GM06990 (cell line): ENCODE data around the gene KIF18B.

Experiments used
- DNase-seq: peaks from one replicate; pipeline ENCODE4 v3.0.0-alpha.2; 2011; ENCODE audit not compliant: insufficient read length; ENCODE audit errors: extremely low read depth
- H3K27me3 ChIP-seq: replicated peaks from 2 replicates; pipeline ENCODE4 v1.6.0; 2011; ENCODE audit warnings: low read length; ENCODE audit not compliant: control insufficient read depth, insufficient read depth
- H3K36me3 ChIP-seq: 2 replicates; pipeline ENCODE4 v1.5.1; 2011; ENCODE audit warnings: low read length; ENCODE audit not compliant: control insufficient read depth, insufficient read depth
- H3K4me3 ChIP-seq: replicated peaks from 2 replicates; pipeline ENCODE4 v1.5.1; 2011; ENCODE audit warnings: low read depth, mild to moderate bottlenecking, control low read depth, low read length
- CTCF ChIP-seq: IDR thresholded peaks from 2 replicates; pipeline ENCODE4 v1.5.1; 2011; ENCODE audit warnings: low read length, control low read depth, mild to moderate bottlenecking, inconsistent platforms; ENCODE audit not compliant: insufficient read depth, poor library complexity, severe bottlenecking

The KIF18B gene

GRCh38 chr17:44947461-44948314 is at the start of gene KIF18B:
TSS of gene KIF18B (minus strand) at chr17:44947773. CDS start at chr17:44936344, 11,429 bp downstream.
- no peaks in the 10 kb centered on the region for H3K36me3 ChIP-seq
- no peak for TF ChIP-seq CTCF
- no peaks in the 10 kb centered on the region for H3K27me3 ChIP-seq
- DNase-seq, result peak; percentile 91
- H3K4me3 ChIP-seq, result peak within 1 kb of the TSS; percentile 65

GRCh38 chr17:44996304-44996703 is 48.7 kb upstream of the KIF18B start:
- no peaks in the 10 kb centered on the region for H3K27me3 ChIP-seq
- DNase-seq, result no peak
- H3K36me3 ChIP-seq, result no peaks in the 10 kb centered on the region
- no peak overlapping the region for H3K4me3 ChIP-seq
- no peak for TF ChIP-seq CTCF

GRCh38 chr17:44995436-44996001 is 47.9 kb upstream of the KIF18B start:
- TF ChIP-seq CTCF, result no peak
- H3K27me3 ChIP-seq, result no peaks in the 10 kb centered on the region
- no peak overlapping the region for H3K4me3 ChIP-seq
- H3K36me3 ChIP-seq, result no peaks in the 10 kb centered on the region
- no peak for DNase-seq

- H3K36me3 ChIP-seq, result no peaks in the 10 kb centered on the region
- TF ChIP-seq CTCF, result no peak
- H3K4me3 ChIP-seq, result no peak overlapping the region
- no peaks in the 10 kb centered on the region for H3K27me3 ChIP-seq
- no peak for DNase-seq
Observed at GRCh38 chr17:44992242-44992939, 44.8 kb upstream of the KIF18B start.

- no peak for TF ChIP-seq CTCF
- H3K36me3 ChIP-seq, result no peaks in the 10 kb centered on the region
- DNase-seq, result no peak
- no peak overlapping the region for H3K4me3 ChIP-seq
- H3K27me3 ChIP-seq, result no peaks in the 10 kb centered on the region
Observed at GRCh38 chr17:44990994-44991393, 43.4 kb upstream of the KIF18B start.
